HepG2 (cell line): ENCODE results near the gene FLT3LG. TPM values are rescaled to one million over a fixed set of nuclear protein-coding genes. Genes with fewer than 3 reads are reported as not detected.

Experiments used
- CCAR2 ChIP-seq: fragments of 200-400 bp; formaldehyde crosslinking; optimal IDR thresholded peaks from 2 replicates; pipeline ENCODE3; 2018; ENCODE audit warnings: low read depth, mild to moderate bottlenecking, low read length, moderate library complexity
- DMAP1 ChIP-seq: IDR thresholded peaks from 2 replicates; pipeline ENCODE4 v1.6.1; 2016
- ELF1 ChIP-seq: sonication (generic); formaldehyde crosslinking; IDR thresholded peaks from 2 replicates; pipeline ENCODE4 v1.4.0; 2020; ENCODE audit warnings: missing genetic modification reagents
- ESRRA ChIP-seq: sonication (generic); formaldehyde crosslinking; IDR thresholded peaks from 2 replicates; pipeline ENCODE4 v1.5.1; 2020; ENCODE audit warnings: mild to moderate bottlenecking, low read depth, missing genetic modification reagents
- GLI4 ChIP-seq: sonication (generic); formaldehyde crosslinking; IDR thresholded peaks from 2 replicates; pipeline ENCODE4 v1.5.1; 2020; ENCODE audit warnings: missing genetic modification reagents, mild to moderate bottlenecking, moderate library complexity, borderline replicate concordance
- HHEX ChIP-seq: IDR thresholded peaks from 2 replicates; pipeline ENCODE4 v1.6.1; 2016; ENCODE audit warnings: control low read depth
- HINFP ChIP-seq: sonication (generic); formaldehyde crosslinking; IDR thresholded peaks from 2 replicates; pipeline ENCODE4 v1.4.0; 2020; ENCODE audit warnings: low read depth, mild to moderate bottlenecking, missing genetic modification reagents
- HNF4A ChIP-seq: sonication (generic); formaldehyde crosslinking; IDR thresholded peaks from 2 replicates; pipeline ENCODE4 v1.4.0; 2020; ENCODE audit warnings: missing genetic modification reagents
- KDM2A ChIP-seq: sonication (generic); formaldehyde crosslinking; IDR thresholded peaks from 2 replicates; pipeline ENCODE4 v1.4.0; 2020; ENCODE audit warnings: low read depth, missing genetic modification reagents, borderline replicate concordance
- NKX3-1 ChIP-seq: sonication (generic); formaldehyde crosslinking; IDR thresholded peaks from 2 replicates; pipeline ENCODE4 v1.5.0; 2020; ENCODE audit warnings: missing genetic modification reagents
- NR2F6 ChIP-seq, 2 experiments: IDR thresholded peaks; 2 replicates each; pipeline ENCODE4 v1.6.1; 2016; ENCODE audit warnings: antibody characterized with exemption in 1 of 2, mild to moderate bottlenecking in 1 of 2
- PAX8 ChIP-seq: sonication (generic); formaldehyde crosslinking; IDR thresholded peaks from 2 replicates; pipeline ENCODE4 v1.8.0; 2022; ENCODE audit warnings: mild to moderate bottlenecking, missing genetic modification reagents, borderline replicate concordance
- PHF8 ChIP-seq: sonication (generic); formaldehyde crosslinking; IDR thresholded peaks from 2 replicates; pipeline ENCODE4 v1.5.0; 2020; ENCODE audit warnings: missing genetic modification reagents
- POLR2G ChIP-seq: fragments of 200-400 bp; formaldehyde crosslinking; IDR thresholded peaks from 2 replicates; pipeline ENCODE4 v1.6.1; 2018; ENCODE audit warnings: mild to moderate bottlenecking, low read depth, low read length, moderate library complexity
- SIN3B ChIP-seq: fragments of 150-350 bp; IDR thresholded peaks from 2 replicates; pipeline ENCODE4 v1.6.1; 2014; ENCODE audit warnings: low read length
- SMAD9 ChIP-seq: sonication (generic); formaldehyde crosslinking; IDR thresholded peaks from 2 replicates; pipeline ENCODE4 v1.5.1; 2020; ENCODE audit warnings: mild to moderate bottlenecking, missing genetic modification reagents
- SNAI1 ChIP-seq: sonication (generic); formaldehyde crosslinking; IDR thresholded peaks from 2 replicates; pipeline ENCODE4 v1.5.0; 2020; ENCODE audit warnings: mild to moderate bottlenecking, missing genetic modification reagents, borderline replicate concordance
- TAF15 ChIP-seq: fragments of 200-400 bp; formaldehyde crosslinking; IDR thresholded peaks from one replicate; pipeline ENCODE4 v1.6.1; 2018; ENCODE audit warnings: mild to moderate bottlenecking, low read depth, low read length; ENCODE audit not compliant: poor library complexity, severe bottlenecking
- ZNF138 ChIP-seq: sonication (generic); formaldehyde crosslinking; IDR thresholded peaks from 2 replicates; pipeline ENCODE4 v1.5.0; 2020; ENCODE audit warnings: mild to moderate bottlenecking, low read depth, missing genetic modification reagents
- ZNF460 ChIP-seq: sonication (generic); formaldehyde crosslinking; IDR thresholded peaks from 2 replicates; pipeline ENCODE4 v1.5.1; 2020; ENCODE audit warnings: missing genetic modification reagents, mild to moderate bottlenecking, borderline replicate concordance
- ZNF572 ChIP-seq: sonication (generic); formaldehyde crosslinking; IDR thresholded peaks from 2 replicates; pipeline ENCODE4 v1.5.1; 2020; ENCODE audit warnings: mild to moderate bottlenecking, missing genetic modification reagents
- ZNF839 ChIP-seq: sonication (generic); formaldehyde crosslinking; IDR thresholded peaks from 2 replicates; pipeline ENCODE4 v1.4.0; 2020; ENCODE audit warnings: missing genetic modification reagents, mild to moderate bottlenecking, borderline replicate concordance
- ZSCAN9 ChIP-seq: IDR thresholded peaks from 2 replicates; pipeline ENCODE4 v1.6.1; 2016; ENCODE audit warnings: borderline replicate concordance
- polyA plus RNA-seq, 8 experiments: library from polyadenylated mRNA; depleted of rRNA in 3 of 8; stranded (reverse) in 7 of 8; unstranded in 1 of 8; fragments of >200 nt; fragmentation: Illumina TruSeq in 4 of 8; extraction: Trizol in 4 of 8; gene quantifications; 2 replicates each; pipeline versions ENCODE4 v1.2.1 to v1.2.3, GENCODE V29; 2011 to 2016; ENCODE audit warnings: low read depth in 4 of 8, missing spikeins in 1 of 8, mixed read lengths in 1 of 8; ENCODE audit not compliant: insufficient read depth in 1 of 8
- total RNA-seq, 5 experiments: library from RNA; depleted of rRNA; stranded (reverse); fragments of >200 nt; fragmentation: Illumina TruSeq; extraction: Trizol; gene quantifications; 2 replicates each; pipeline ENCODE4 v1.2.3, GENCODE V29; 2016; ENCODE audit warnings: low read depth in 1 of 5
- TF ChIP-seq, protein P1 (sequence below): sonication (generic); formaldehyde crosslinking; conservative IDR thresholded peaks from 2 replicates; pipeline ENCODE4 v1.4.0; 2020; ENCODE audit warnings: missing genetic modification reagents
- TF ChIP-seq, protein P2 (sequence below): sonication (generic); formaldehyde crosslinking; conservative IDR thresholded peaks from 2 replicates; pipeline ENCODE4 v1.4.0; 2020; ENCODE audit warnings: missing genetic modification reagents
- TF ChIP-seq, protein P3 (sequence below): sonication (generic); formaldehyde crosslinking; IDR thresholded peaks from 2 replicates; pipeline ENCODE4 v1.8.0; 2022; ENCODE audit warnings: mild to moderate bottlenecking, missing genetic modification reagents, moderate library complexity

The FLT3LG gene
- total and polyA plus RNA-seq, 2 of the 13 experiments (the other 11 are each of a cell fraction or from before 2014, with no cell fraction given) = 1.5 to 2.6 TPM

GRCh38 chr19:49443366-49444099 lies 30.5 kb upstream of the FLT3LG start (continued):
- peak; percentile 78 for TF ChIP-seq TAF15
- TF ChIP-seq, protein P1, sequence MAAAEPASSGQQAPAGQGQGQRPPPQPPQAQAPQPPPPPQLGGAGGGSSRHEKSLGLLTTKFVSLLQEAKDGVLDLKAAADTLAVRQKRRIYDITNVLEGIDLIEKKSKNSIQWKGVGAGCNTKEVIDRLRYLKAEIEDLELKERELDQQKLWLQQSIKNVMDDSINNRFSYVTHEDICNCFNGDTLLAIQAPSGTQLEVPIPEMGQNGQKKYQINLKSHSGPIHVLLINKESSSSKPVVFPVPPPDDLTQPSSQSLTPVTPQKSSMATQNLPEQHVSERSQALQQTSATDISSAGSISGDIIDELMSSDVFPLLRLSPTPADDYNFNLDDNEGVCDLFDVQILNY (CRISPR knock-in tag) = no peak
- peak; percentile 82; the same call in 1 of the 2 replicates for TF ChIP-seq KDM2A (CRISPR knock-in tag)
- TF ChIP-seq ESRRA (CRISPR knock-in tag) = 0 out of 2 replicates have a peak, but pooled peaks have one; percentile 5
- TF ChIP-seq GLI4 (CRISPR knock-in tag) = 0 out of 2 replicates have a peak, but pooled peaks have one; percentile 21
- TF ChIP-seq HHEX (CRISPR knock-in tag) = no peak
- no peak for TF ChIP-seq SIN3B
- no peak for TF ChIP-seq ZNF460
- TF ChIP-seq HNF4A (CRISPR knock-in tag) = no peak
- TF ChIP-seq NKX3-1 (CRISPR knock-in tag) = no peak
- no peak for TF ChIP-seq ZNF138 (CRISPR knock-in tag)
- no peak for TF ChIP-seq CCAR2
- TF ChIP-seq SNAI1 = 0 out of 2 replicates have a peak, but pooled peaks have one; percentile 66
- TF ChIP-seq, protein P2, sequence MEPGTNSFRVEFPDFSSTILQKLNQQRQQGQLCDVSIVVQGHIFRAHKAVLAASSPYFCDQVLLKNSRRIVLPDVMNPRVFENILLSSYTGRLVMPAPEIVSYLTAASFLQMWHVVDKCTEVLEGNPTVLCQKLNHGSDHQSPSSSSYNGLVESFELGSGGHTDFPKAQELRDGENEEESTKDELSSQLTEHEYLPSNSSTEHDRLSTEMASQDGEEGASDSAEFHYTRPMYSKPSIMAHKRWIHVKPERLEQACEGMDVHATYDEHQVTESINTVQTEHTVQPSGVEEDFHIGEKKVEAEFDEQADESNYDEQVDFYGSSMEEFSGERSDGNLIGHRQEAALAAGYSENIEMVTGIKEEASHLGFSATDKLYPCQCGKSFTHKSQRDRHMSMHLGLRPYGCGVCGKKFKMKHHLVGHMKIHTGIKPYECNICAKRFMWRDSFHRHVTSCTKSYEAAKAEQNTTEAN (CRISPR knock-in tag) = no peak
- TF ChIP-seq DMAP1 = no peak; the same call in 1 of the 2 replicates
- TF ChIP-seq PHF8 (CRISPR knock-in tag) = peak; percentile 55
- TF ChIP-seq HINFP = peak; percentile 51; the same call in 1 of the 2 replicates
- no peak for TF ChIP-seq ZSCAN9 (CRISPR knock-in tag)
- TF ChIP-seq ZNF839 (CRISPR knock-in tag) = no peak
- no peak for TF ChIP-seq SMAD9
- TF ChIP-seq, protein P3, sequence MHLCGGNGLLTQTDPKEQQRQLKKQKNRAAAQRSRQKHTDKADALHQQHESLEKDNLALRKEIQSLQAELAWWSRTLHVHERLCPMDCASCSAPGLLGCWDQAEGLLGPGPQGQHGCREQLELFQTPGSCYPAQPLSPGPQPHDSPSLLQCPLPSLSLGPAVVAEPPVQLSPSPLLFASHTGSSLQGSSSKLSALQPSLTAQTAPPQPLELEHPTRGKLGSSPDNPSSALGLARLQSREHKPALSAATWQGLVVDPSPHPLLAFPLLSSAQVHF (CRISPR knock-in tag) = no peak
- TF ChIP-seq POLR2G = peak; percentile 62
- peak; percentile 56; the same call in 1 of the 2 replicates for TF ChIP-seq ELF1 (CRISPR knock-in tag)
- TF ChIP-seq ZNF572 (CRISPR knock-in tag) = peak; percentile 88; the same call in 1 of the 2 replicates
- 0 out of 2 replicates have a peak, but pooled peaks have one; percentile 12 for TF ChIP-seq NR2F6 (IDR thresholded peaks at IDR 0.05)
- no peak; the same call in 1 of the 2 replicates for TF ChIP-seq NR2F6 (CRISPR knock-in tag; IDR thresholded peaks at IDR 0.05)
- TF ChIP-seq PAX8 (CRISPR knock-in tag) = 0 out of 2 replicates have a peak, but pooled peaks have one; percentile 45
